Measurements from ENCODE around the gene PPP1CB. TPM values are rescaled to one million over a fixed set of nuclear protein-coding genes. Genes with fewer than 3 reads are reported as not detected.

The PPP1CB gene
- 93.0 to 140 TPM (median 132 TPM) in 5 replicates for total RNA-seq (2022; extraction: Qiagen RNA extraction; ENCODE audit: low read depth)

DNA sequence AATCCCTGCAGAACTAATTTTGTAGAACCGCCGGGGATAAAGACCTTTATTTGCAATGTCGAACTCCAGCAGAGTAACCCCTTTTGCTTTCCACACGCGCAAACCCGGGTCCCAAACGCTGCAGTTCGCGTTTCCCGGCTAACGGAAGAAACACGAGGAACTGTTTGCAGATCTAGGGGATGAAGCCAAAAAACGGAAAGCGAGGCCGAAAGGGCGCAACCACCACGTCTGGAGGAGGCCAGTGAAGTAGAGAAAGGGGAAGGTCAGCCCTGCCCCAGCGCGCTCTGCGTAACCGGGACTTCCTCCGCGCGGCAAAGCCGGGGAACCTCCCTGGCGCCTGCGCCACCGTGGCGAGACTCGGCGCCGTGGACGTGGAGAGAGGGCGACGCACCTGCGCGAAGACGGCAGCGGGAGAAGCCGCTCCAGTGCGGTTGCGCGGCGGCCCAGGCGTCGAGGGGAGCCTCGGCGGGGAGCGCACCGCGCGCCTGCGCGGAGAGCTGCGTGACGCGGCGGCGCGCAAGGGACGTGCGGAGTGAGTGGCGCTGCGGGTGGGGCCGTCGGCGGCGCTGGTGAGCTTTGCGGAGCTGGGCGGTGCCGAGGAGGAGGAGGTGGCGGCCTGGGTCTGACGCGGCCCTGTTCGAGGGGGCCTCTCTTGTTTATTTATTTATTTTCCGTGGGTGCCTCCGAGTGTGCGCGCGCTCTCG, at the start of gene PPP1CB:
TSS of gene PPP1CB (plus strand) at position 579 of the 704 bp plus-strand sequence. CDS start 295 bp downstream, outside the sequence.

GRCh38 chr2:28810384-28811285, 59.0 kb downstream of the PPP1CB start, which contains the start of gene SPDYA:
SPDYA (plus strand) TSS chr2:28810834; CDS start chr2:28816015, 5,181 bp downstream.

Other genes starting within 250 kb of the PPP1CB start
- gene SPDYA, start 59.0 kb downstream of the PPP1CB start, total RNA-seq (2022; extraction: Qiagen RNA extraction; ENCODE audit: low read depth): 0.08 to 0.47 TPM (median 0.24 TPM) in 5 replicates
- 14.3 to 19.3 TPM (median 16.4 TPM) in 5 replicates for gene TRMT61B, start 118.5 kb downstream of the PPP1CB start, total RNA-seq (2022; extraction: Qiagen RNA extraction; ENCODE audit: low read depth)
- gene WDR43, start 142.8 kb downstream of the PPP1CB start, total RNA-seq (2022; extraction: Qiagen RNA extraction; ENCODE audit: low read depth): 83.6 to 91.3 TPM (median 86.3 TPM) in 5 replicates
- gene TOGARAM2, start 229.5 kb downstream of the PPP1CB start, total RNA-seq (2022; extraction: Qiagen RNA extraction; ENCODE audit: low read depth): 0.09 to 0.28 TPM (median 0.19 TPM) in 5 replicates